HG03378 (cell line): ENCODE data around the gene IRAK1.

Experiments used
- ATAC-seq: cut with Tn5 transposase; IDR thresholded peaks from one replicate; pipeline ENCODE4 v1.9.1; 2021; ENCODE audit warnings: mild to moderate bottlenecking, moderate library complexity; ENCODE audit not compliant: unreplicated experiment

Gene IRAK1

GRCh38 chrX:154019633-154020528 is at the start of gene IRAK1:
Gene IRAK1 (minus strand): TSS chrX:154019902. CDS start chrX:154019812, 90 bp downstream.
- ATAC-seq = no peak

- ATAC-seq = no peak
Observed at GRCh38 chrX:154068560-154068959, 48.9 kb upstream of the IRAK1 start.

- ATAC-seq = no peak
Observed at GRCh38 chrX:154064637-154065435, 45.1 kb upstream of the IRAK1 start.

- ATAC-seq = no peak
Observed at GRCh38 chrX:154063234-154063633, 43.5 kb upstream of the IRAK1 start.

- no peak for ATAC-seq
Observed at GRCh38 chrX:154061801-154062200, 42.1 kb upstream of the IRAK1 start.

GRCh38 chrX:154059729-154060245 is 40.1 kb upstream of the IRAK1 start:
- no peak for ATAC-seq

- ATAC-seq = no peak
Observed at GRCh38 chrX:154059231-154059630, 39.5 kb upstream of the IRAK1 start.

- no peak for ATAC-seq
Observed at GRCh38 chrX:154058214-154058997, 38.7 kb upstream of the IRAK1 start.

GRCh38 chrX:154057791-154058190 is 38.1 kb upstream of the IRAK1 start:
- no peak for ATAC-seq

- ATAC-seq = no peak
Observed at GRCh38 chrX:154056770-154057241, 37.1 kb upstream of the IRAK1 start.

- no peak for ATAC-seq
Observed at GRCh38 chrX:154051201-154051810, 31.6 kb upstream of the IRAK1 start.

GRCh38 chrX:154050113-154050495 is 30.4 kb upstream of the IRAK1 start:
- ATAC-seq = no peak

- ATAC-seq = no peak
Observed at GRCh38 chrX:154049209-154050112, 29.8 kb upstream of the IRAK1 start.

- ATAC-seq = no peak
Observed at GRCh38 chrX:154048398-154048797, 28.7 kb upstream of the IRAK1 start.

GRCh38 chrX:154046940-154047610 is 27.4 kb upstream of the IRAK1 start:
- no peak for ATAC-seq

- ATAC-seq = no peak
Observed at GRCh38 chrX:154046031-154046781, 26.5 kb upstream of the IRAK1 start.

GRCh38 chrX:154044091-154044490 is 24.4 kb upstream of the IRAK1 start:
- no peak for ATAC-seq
